Sciatic nerve (tissue), 2 donors: ENCODE measurements around the gene ACTA2. TPM values are rescaled to one million over a fixed set of nuclear protein-coding genes. Genes with fewer than 3 reads are reported as not detected.

ENCODE experiments used
- ATAC-seq: fragments of 200-7000 bp; cut with Tn5 transposase; one replicate; pipeline ENCODE4 v1.9.1; 2020; ENCODE audit warnings: mild to moderate bottlenecking, moderate library complexity
- DNase-seq: peaks from one replicate; pipeline ENCODE4 v3.0.0-alpha.2; 2020; ENCODE audit warnings: low spot score
- intact Hi-C: fragments of 100-400 bp; cut with DNase I; formaldehyde crosslinking; loops from one replicate; pipeline ENCODE4 v1.14.2; 2022
- total RNA-seq: library from RNA; stranded (reverse); fragmentation: NEBNext Ultra II Directional; extraction: Animal tissue kit (Norgen Biotek cat#: 25700); gene quantifications from one replicate; pipeline ENCODE4 v1.2.1, GENCODE V29; 2021
- donor health status: DM: no; HTN: no; CAD: no.
- donor health status: DM: no; HTN: no; CAD: no.

The ACTA2 gene
- total RNA-seq = 573 TPM

DNA sequence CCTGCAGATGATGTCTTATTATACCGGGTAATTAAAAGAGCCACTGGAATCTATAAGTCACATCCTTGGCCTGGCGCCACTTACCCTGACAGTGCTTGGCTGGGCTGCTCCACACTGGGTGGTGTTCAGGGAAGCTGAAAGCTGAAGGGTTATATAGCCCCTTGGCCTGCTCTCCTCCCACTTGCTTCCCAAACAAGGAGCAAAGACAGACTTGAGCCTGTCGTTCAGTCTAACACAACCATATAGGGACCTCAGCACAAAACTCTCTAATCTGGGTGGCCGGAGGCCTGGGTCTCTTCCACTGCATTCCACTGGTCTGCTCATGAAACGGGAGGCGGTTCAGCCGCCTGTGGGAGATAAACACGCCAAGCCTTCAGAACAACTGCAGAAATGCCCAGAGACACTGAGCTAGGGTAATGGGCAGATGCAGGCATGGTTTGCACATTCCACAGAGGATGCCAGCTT is at the start of gene ACTA2:
TSS of gene ACTA2 (minus strand) at position 127 of the 465 bp plus-strand sequence. CDS start 3,843 bp downstream, outside the sequence.
- peak; percentile 78 for DNase-seq
- intact Hi-C loops = no loop called here

DNA sequence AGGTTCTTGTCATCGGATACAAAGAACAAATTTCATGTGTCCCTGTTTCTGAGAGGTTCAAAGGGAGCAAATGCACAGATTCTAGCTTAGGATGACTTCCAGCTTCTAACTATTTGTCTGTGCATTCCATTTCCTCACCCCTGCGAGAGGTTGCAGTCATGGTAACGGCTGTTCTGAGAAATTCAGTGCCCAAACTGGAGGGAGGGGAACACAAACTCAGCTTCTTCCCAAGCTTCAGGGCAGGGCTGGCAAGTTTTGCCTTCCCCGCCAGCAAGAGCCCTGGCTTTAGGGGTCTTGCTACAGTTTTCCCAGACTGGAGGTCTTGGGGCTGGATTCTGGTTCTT is 49.1 kb upstream of the ACTA2 start:
- intact Hi-C loops = no loop called here
- DNase-seq (no peak), ATAC-seq (peak; percentile 68)

More for the DNA sequence above, at the start of gene ACTA2:
- peak; percentile 43 for ATAC-seq

DNA sequence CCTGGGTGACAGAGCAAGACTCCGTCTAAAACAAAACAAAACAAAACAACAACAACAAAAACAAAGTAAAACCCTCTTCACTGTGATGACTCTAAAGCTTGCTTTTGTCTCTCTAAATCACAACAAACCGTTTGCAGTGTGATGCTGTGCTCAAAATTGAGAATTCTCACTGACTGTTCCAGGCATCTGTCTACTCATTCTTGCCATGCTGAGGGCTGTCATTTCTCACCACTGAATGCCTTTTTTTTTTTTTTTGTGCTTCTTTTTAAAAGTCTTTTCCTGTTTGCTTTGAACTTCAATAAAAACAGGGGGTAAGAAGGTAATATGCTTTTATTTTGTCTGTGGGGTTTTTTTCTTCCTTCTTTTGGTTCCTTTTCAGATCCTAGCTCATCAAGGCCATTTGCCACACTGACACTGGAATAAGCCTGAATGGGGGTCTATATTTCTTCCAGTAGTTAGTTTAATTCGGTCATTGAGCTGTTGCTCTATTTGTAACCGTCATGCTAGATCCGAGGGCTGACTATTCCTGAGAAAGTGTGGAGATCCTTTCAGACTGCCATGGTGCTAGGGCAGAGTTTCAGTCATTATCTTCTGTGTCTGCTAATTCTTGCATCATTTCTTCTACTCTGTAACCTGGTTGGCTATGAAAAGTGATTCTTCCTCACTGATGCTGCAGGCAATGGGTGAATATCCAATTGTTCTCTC is 48.6 kb upstream of the ACTA2 start:
- intact Hi-C loops = no loop called here
- DNase-seq (no peak), ATAC-seq (peak; percentile 54)

DNA sequence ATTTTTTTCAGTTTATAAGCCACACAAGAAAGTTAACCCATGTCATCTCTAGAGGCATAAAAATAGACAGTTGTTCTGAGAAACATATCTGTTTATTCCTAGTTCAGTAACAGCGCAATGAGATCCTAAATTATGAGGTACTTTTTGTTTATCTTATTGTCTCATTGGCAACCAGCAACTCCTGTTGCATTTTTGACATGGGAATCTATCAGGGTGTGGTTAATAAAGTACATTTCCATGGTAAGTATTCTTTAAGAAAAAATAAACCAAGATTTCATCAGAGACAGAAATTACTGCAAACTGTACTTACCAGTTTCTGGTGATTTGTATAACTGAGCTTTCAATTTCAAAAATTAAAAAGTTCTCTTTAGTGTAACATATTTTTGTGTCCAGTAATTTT is 47.1 kb upstream of the ACTA2 start:
- intact Hi-C loops = no loop called here
- DNase-seq (no peak), ATAC-seq (peak; percentile 41)

DNA sequence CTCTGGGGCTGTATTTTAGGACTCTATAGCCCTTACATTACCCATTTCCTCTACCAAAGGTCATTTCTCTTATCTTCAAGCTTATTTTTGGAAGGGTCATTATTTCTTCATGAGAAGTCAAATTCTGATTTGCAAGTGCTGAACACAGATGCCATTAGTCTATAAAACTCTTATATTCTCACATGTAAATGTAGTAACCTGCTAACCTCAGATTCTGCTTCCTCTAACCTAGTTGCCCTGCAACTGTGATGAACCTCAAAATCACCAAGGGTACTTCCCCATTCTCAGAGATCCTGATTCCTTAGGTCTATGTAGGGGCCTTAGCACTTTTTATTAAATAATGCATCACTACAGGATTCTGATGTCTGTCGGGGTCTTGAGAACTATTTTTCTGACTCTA is 44.4 kb upstream of the ACTA2 start:
- intact Hi-C loops = no loop called here
- no peak for ATAC-seq
- no peak for DNase-seq

DNA sequence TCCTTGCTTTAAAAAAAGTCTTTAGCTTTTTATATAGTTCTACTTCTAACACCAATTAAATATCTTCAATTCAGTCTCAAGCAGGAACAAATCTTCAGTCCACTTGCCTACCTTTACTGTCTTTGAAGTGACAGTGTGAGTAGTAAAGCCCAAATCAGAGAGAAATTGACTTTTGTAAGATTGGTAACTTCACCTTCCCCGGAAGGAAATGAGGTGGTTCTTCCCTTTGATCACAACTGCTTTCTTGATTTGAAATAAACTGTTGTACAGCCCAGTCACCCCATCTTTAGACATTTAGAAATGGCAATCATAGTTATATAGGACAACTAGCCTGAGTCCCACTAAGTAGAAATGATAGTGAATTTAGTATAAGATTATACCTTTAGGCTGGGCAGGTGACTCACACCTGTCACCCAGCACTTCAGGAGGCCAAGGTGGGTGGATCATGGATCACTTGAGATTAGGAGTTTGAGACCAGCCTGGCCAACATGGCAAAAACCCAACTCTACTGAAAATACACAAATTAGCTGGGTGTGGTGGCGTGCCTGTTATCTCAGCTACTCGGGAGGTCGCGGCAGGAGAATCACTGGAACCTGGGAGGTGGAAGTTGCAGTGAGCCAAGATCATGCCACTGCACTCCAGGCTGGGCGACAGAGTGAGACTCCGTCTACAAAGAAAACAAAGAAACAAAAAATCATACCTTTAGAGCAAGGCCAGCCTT is 42.7 kb upstream of the ACTA2 start:
- DNase-seq = no peak
- intact Hi-C loops = no loop called here

DNA sequence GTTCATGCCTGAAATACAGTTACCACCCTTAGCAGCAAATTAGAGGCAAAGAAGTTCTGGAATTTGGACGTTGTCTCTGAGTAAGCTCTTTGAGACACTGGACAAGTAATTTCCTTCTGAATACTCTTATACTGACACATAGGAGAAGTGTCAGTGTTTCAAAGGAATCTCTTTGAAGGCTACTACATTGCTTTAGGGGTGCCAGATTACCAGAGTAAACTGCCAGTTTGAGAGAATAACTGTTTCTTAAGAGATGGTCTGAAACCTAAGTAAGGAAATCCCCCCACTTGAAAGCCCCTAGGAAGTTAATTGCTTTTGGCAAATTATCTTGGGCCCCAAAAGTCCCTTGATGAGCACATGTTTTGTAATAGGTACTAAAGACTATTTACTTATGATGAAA is 41.4 kb upstream of the ACTA2 start:
- DNase-seq (no peak), ATAC-seq (no peak)
- intact Hi-C loops = no loop called here

More for the DNA sequence above, 42.7 kb upstream of the ACTA2 start:
- ATAC-seq = no peak

DNA sequence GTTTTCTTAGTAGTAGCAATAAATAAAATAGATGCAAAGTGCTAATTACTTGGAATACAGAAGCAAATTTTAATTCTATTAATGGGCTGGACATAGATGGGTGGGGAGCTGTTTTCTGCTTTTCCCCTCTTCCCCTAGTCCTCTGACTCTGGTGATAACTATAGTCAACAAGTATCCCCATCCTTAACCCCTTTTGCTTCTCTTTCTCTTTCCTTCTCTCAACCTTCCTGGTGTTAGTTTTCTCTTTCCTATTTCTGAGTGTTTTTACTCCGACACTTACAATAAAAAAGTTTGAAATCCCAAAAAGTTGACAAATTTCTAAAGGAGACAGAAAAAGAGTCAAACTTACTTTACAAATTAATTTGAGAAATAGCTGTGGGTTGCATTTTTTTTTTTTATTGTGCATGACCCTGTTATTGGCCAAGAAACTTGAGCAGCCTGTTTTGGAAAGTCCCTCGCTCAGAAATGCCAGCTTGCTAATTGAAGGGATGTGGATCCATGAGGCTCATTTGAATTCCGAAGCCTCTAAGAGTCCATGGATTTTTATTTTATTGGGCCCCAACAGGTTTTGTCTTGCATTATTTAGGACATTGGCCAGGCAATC is 40.5 kb upstream of the ACTA2 start:
- ATAC-seq = no peak
- intact Hi-C loops = no loop called here
- no peak for DNase-seq

DNA sequence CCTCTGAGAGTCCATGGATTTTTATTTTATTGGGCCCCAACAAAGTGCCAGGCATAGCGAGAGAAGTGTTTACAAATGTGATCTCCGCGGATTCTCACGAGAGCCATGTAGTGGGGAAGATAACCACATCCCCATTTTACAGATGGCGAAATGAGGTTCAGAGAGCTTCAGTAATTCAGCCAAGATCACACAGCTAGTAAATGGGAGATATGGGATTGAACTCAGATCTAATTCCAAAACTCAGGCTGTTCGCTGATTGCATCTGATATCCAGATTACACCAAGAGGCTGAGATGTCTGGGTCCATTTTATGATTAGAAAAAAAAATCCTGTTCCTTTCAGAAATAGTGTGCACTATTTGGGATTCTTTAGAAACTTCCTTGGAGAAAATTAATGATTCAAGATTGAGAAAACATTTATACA is 39.3 kb upstream of the ACTA2 start:
- ATAC-seq (peak; percentile 26), DNase-seq (no peak)
- intact Hi-C loops = no loop called here

DNA sequence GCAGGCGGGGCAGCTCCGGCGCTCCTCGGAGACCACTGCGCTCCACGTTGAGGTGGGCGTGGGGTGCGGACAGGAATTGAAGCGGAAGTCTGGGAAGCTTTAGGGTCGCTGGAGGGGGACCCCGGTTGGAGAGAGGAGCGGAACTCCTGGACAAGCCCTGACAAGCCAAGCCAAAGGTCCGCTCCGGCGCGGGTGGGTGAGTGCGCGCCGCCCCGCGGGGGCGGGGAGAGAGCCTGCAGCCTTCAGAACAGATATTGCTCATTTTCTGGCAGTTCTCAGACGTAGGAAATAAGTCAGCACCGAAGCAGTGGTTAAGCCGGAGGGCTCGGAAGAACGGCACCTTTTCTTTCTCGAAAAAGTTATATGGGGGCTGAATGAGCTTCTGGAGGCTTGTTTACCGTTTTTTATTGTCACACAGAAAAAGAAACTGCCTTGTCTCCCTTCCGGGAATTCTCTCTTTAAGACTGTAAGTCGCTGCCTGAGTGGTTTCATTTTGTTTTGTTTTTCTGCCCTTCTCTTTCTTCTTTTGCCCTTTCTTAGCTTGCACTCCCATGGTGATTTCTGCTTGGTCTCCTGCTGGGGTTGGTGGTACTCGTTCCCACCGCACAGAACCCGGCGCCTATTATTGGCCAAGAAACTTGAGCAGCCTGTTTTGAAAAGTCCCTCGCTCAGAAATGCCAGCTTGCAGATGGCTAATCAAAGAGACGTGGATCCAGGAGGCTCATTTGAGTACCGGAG is 38.8 kb upstream of the ACTA2 start:
- DNase-seq = peak; percentile 87
- ATAC-seq = peak; percentile 87
- intact Hi-C loops = no loop called here

DNA sequence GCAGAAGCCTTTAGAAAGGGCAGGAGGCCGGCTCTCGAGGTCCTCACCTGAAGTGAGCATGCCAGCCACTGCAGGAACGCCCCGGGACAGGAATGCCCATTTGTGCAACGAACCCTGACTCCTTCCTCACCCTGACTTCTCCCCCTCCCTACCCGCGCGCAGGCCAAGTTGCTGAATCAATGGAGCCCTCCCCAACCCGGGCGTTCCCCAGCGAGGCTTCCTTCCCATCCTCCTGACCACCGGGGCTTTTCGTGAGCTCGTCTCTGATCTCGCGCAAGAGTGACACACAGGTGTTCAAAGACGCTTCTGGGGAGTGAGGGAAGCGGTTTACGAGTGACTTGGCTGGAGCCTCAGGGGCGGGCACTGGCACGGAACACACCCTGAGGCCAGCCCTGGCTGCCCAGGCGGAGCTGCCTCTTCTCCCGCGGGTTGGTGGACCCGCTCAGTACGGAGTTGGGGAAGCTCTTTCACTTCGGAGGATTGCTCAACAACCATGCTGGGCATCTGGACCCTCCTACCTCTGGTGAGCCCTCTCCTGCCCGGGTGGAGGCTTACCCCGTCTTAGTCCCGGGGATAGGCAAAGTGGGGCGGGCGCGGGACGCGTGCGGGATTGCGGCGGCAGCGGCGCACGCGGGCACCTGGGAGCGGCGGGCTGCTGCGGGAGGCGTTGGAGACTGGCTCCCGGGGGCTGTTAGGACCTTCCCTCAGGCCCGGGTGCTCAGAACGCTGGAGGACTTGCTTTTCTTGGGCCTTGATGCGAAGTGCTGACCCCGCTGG is 38.0 kb upstream of the ACTA2 start, which contains the start of gene FAS:
TSS of gene FAS (plus strand) at position 415 of the 777 bp plus-strand sequence. CDS start at position 494, 79 bp downstream.
- intact Hi-C loops = no loop called here
- DNase-seq = peak; percentile 85
- ATAC-seq = peak; percentile 83

DNA sequence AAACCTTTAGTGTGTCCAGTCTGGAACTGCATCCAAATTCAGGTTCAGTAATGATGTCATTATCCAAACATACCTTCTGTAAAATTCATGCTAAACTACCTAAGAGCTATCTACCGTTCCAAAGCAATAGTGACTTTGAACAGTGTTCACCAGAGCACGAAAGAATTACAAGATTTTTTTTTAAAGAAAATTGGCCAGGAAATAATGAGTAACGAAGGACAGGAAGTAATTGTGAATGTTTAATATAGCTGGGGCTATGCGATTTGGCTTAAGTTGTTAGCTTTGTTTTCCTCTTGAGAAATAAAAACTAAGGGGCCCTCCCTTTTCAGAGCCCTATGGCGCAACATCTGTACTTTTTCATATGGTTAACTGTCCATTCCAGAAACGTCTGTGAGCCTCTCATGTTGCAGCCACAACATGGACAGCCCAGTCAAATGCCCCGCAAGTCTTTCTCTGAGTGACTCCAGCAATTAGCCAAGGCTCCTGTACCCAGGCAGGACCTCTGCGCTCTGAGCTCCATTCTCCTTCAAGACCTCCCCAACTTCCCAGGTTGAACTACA is 37.3 kb upstream of the ACTA2 start:
- intact Hi-C loops = loop anchor here (10.0 kb wide), 1 partner anchor 55 kb away; no protein-coding TSS in a partner anchor
- DNase-seq (no peak), ATAC-seq (peak; percentile 57)

DNA sequence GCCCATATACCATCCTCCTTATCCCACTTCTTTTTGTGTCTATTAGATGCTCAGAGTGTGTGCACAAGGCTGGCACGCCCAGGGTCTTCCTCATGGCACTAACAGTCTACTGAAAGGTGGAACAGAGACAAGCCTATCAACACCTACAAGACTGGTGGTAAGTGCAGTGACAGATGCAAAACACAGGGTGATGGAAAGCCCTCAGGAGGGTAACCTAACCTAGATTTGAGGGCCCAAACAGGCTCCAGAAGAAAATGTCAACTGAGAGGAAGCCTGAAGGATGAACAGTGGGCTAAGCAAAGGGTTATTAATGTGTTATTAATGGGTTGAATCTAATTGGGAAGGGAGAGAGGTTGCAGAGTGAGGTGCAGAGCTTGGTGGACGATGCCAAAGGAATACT is 36.9 kb upstream of the ACTA2 start:
- ATAC-seq = no peak
- DNase-seq = no peak
- intact Hi-C loops = loop anchor here (10.0 kb wide), 1 partner anchor 55 kb away; no protein-coding TSS in a partner anchor

DNA sequence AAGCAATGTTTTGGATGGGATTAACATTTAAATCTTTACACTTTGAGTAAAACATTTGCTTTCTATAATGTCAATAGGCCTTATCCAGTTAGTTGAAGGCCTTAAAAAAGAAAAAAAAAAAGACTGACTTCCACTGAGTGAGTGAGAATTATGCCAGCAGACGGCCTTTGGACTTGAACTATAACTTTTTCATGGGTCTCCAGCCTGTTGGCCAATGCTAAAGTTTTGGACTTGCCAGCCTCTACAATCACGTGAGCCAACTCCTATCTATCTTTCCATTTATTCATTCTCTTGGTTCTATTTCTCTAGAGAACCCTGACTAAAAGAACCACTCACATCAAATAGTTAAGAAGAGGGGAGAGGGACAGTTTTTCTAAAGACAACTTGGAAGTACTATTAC is 35.3 kb upstream of the ACTA2 start:
- ATAC-seq (no peak), DNase-seq (no peak)
- intact Hi-C loops = loop anchor here (10.0 kb wide), 1 partner anchor 53 kb away; no protein-coding TSS in a partner anchor

DNA sequence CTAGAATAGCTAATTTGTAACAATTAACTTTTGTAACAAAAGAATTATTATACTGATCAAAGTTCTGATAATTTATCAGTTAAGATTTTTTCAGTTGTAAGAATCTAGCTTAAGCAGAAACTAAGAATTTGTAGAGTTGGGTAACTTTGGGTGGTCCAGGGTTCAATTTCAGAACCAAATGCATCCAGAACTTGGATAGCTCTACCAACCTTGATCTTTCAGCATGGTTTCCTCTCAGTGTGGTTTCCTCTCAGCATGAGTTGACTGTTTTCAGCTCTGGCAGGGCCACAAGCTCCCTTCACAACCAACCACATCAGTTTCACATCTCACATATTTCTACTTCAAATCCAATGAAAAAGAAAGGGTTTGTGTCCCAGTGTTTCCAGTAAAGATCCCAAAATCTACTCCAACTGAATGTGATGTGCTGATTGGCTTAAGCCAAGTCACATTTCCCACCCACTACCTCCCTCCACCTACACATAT is 34.7 kb upstream of the ACTA2 start:
- intact Hi-C loops = loop anchor here (10.0 kb wide), 1 partner anchor 52 kb away; no protein-coding TSS in a partner anchor

DNA sequence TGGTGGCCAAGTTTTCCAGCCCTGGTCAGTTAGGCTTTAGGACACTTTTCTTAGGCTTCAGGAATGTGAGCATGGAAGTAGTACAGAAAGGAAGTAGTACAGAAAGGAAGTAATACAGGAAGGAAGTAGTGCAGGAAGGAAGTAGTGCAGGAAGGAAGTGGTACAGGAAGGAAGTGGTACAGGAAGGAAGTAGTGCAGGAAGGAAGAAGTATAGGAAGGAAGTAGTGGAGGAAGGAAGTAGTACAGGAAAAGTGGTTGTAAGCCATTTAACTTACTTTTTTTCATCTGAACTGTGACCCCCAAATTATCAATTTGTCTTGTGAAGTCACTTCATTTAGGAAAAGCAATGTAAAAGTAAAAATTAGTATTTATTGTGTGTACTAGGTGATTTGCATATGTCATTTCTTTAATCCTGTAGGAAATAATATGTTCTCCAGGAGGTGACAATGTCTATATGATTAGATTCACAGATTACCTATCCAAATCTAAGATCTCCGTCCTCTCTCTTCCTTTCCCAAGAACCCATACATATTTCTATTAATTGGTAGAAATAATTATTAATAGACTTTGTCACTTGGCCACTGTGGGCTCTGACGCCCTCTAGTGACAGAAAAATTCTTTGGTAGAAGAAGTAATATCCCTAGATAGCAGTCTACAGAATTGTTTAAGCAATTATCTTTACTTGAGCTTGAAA is 34.1 kb upstream of the ACTA2 start:
- ATAC-seq = no peak
- no peak for DNase-seq
- intact Hi-C loops = loop anchor here (10.0 kb wide), 1 partner anchor 52 kb away; no protein-coding TSS in a partner anchor

More for the DNA sequence above, 34.7 kb upstream of the ACTA2 start:
- DNase-seq (no peak), ATAC-seq (no peak)

DNA sequence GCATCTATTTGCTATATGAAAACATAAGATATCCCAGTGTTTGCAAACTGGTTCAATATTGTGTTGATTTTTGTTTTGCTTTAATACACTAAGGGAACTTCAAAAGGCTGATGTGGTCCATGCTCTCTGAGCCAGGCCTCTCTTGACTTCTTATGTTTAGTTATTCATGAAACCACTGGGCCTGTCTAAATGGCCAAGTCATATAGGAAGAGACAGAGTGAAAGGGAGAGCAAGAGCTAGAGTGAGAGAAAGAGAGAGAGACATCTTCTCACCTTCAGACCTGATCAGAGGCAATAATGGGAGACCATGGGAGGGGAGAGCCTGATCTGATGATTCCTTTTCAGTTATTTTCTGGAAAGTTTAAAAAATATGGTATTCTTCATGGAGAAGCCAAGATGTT is 32.0 kb upstream of the ACTA2 start:
- intact Hi-C loops = loop anchor here (10.0 kb wide), 1 partner anchor 50 kb away; no protein-coding TSS in a partner anchor
- no peak for ATAC-seq
- DNase-seq = no peak
